GM23338 (cell line): Measurements from ENCODE around the gene YLPM1. TPM values are rescaled to one million over a fixed set of nuclear protein-coding genes. Genes with fewer than 3 reads are reported as not detected.

ENCODE experiments used
- ATAC-seq: fragments of 200-7000 bp; cut with Tn5 transposase; 3 replicates; pipeline ENCODE4 v1.9.1; 2020
- DNase-seq: peaks from one replicate; pipeline ENCODE4 v3.0.0-alpha.2; 2015; ENCODE audit warnings: low spot score
- H2AFZ ChIP-seq: fragments of 200-600 bp; sonication (generic); 2 replicates; pipeline ENCODE4 v1.8.0; 2016; ENCODE audit warnings: antibody characterized with exemption, mild to moderate bottlenecking, moderate library complexity
- H3F3A ChIP-seq: fragments of 200-600 bp; sonication (generic); replicated peaks from 2 replicates; pipeline ENCODE4 v1.8.0; 2017; ENCODE audit warnings: antibody characterized with exemption, mixed run types, low read depth
- H3K27ac ChIP-seq: fragments of 200-600 bp; sonication (generic); 2 replicates; pipeline ENCODE4 v1.6.1; 2016; ENCODE audit warnings: low read depth
- H3K27me3 ChIP-seq: fragments of 200-600 bp; sonication (generic); 2 replicates; pipeline ENCODE4 v1.8.0; 2016; ENCODE audit warnings: mild to moderate bottlenecking, mixed run types, moderate library complexity; ENCODE audit not compliant: insufficient read depth
- H3K36me3 ChIP-seq: fragments of 200-600 bp; sonication (generic); 2 replicates; pipeline ENCODE4 v1.8.0; 2016; ENCODE audit warnings: mild to moderate bottlenecking; ENCODE audit not compliant: insufficient read depth
- H3K4me1 ChIP-seq: fragments of 200-600 bp; sonication (generic); 2 replicates; pipeline ENCODE4 v1.8.0; 2016; ENCODE audit warnings: mild to moderate bottlenecking, moderate library complexity; ENCODE audit not compliant: insufficient read depth
- H3K4me2 ChIP-seq: fragments of 200-600 bp; sonication (generic); 2 replicates; pipeline ENCODE4 v1.7.1; 2017; ENCODE audit warnings: mixed run types
- H3K4me3 ChIP-seq: fragments of 200-600 bp; sonication (generic); 2 replicates; pipeline ENCODE4 v1.6.1; 2016; ENCODE audit warnings: mixed run types
- H3K79me2 ChIP-seq: fragments of 200-600 bp; sonication (generic); replicated peaks from 2 replicates; pipeline ENCODE4 v1.8.0; 2017; ENCODE audit warnings: mild to moderate bottlenecking; ENCODE audit not compliant: insufficient read depth
- H3K9me2 ChIP-seq: fragments of 200-600 bp; sonication (generic); 2 replicates; pipeline ENCODE4 v1.8.0; 2017; ENCODE audit not compliant: insufficient read depth
- H4K20me1 ChIP-seq: fragments of 200-600 bp; sonication (generic); replicated peaks from 2 replicates; pipeline ENCODE4 v1.8.0; 2017; ENCODE audit warnings: mild to moderate bottlenecking; ENCODE audit not compliant: insufficient read depth
- H3K27ac Mint-ChIP-seq: 2 replicates; pipeline ENCODE4 v1.8.0; 2020; ENCODE audit warnings: inconsistent platforms, mild to moderate bottlenecking, moderate library complexity, mixed read lengths
- H3K27me3 Mint-ChIP-seq: 3 replicates; pipeline ENCODE4 v1.8.0; 2022; ENCODE audit warnings: low read depth, mild to moderate bottlenecking, moderate library complexity, mixed read lengths, inconsistent platforms; ENCODE audit not compliant: insufficient read depth, poor library complexity
- H3K36me3 Mint-ChIP-seq: 3 replicates; pipeline ENCODE4 v1.8.0; 2021; ENCODE audit warnings: low read depth, mild to moderate bottlenecking, inconsistent platforms, moderate library complexity, mixed read lengths
- H3K4me1 Mint-ChIP-seq: 3 replicates; pipeline ENCODE4 v1.8.0; 2020; ENCODE audit warnings: mild to moderate bottlenecking, inconsistent platforms, mixed read lengths
- H3K4me3 Mint-ChIP-seq: 3 replicates; pipeline ENCODE4 v1.8.0; 2021; ENCODE audit warnings: moderate library complexity, mild to moderate bottlenecking, inconsistent platforms, mixed read lengths
- H3K9me3 Mint-ChIP-seq: 3 replicates; pipeline ENCODE4 v1.8.0; 2020; ENCODE audit warnings: moderate library complexity, mild to moderate bottlenecking, inconsistent platforms, mixed read lengths
- EZH2 ChIP-seq: fragments of 200-600 bp; sonication (generic); IDR thresholded peaks from one replicate; pipeline ENCODE4 v1.8.0; 2017; ENCODE audit warnings: antibody characterized with exemption, mild to moderate bottlenecking, low read depth; ENCODE audit not compliant: unreplicated experiment
- EZH2phosphoT487 ChIP-seq: fragments of 200-600 bp; sonication (generic); IDR thresholded peaks from one replicate; pipeline ENCODE4 v1.8.1; 2018; ENCODE audit warnings: antibody characterized with exemption; ENCODE audit not compliant: unreplicated experiment
- JUNB ChIP-seq: IDR thresholded peaks from one replicate; pipeline ENCODE4 v1.6.1; 2016; ENCODE audit warnings: antibody characterized with exemption; ENCODE audit not compliant: unreplicated experiment
- POLR2AphosphoS5 ChIP-seq: IDR thresholded peaks from 2 replicates; pipeline ENCODE4 v1.6.1; 2016; ENCODE audit warnings: antibody characterized with exemption, low read depth
- STAT1 ChIP-seq: IDR thresholded peaks from one replicate; pipeline ENCODE4 v1.6.1; 2016; ENCODE audit warnings: antibody characterized with exemption; ENCODE audit not compliant: unreplicated experiment
- ZNF114 ChIP-seq: fragments of 250-450 bp; sonication (Bioruptor Pico); IDR thresholded peaks from 2 replicates; pipeline ENCODE4 v1.5.0; 2020; ENCODE audit warnings: mild to moderate bottlenecking, moderate library complexity
- ZNF331 ChIP-seq: fragments of 250-450 bp; sonication (Bioruptor Pico); IDR thresholded peaks from 2 replicates; pipeline ENCODE4 v1.5.0; 2020; ENCODE audit warnings: low read depth, mild to moderate bottlenecking, moderate library complexity
- polyA plus RNA-seq: library from polyadenylated mRNA; unstranded; fragments of >200 nt; fragmentation: Nextera tagmentation; extraction: Ambion mirVana; gene quantifications from 2 replicates; pipeline ENCODE4 v1.2.1, GENCODE V29; 2016
- total RNA-seq: library from RNA; depleted of rRNA; stranded (reverse); fragments of >200 nt; shearing (Covaris generic); gene quantifications from 2 replicates; pipeline ENCODE4 v1.2.3, GENCODE V29; 2014
- TF ChIP-seq, protein P1 (sequence below), 2 experiments: fragments of 200-600 bp in 1 of 2; sonication (generic) in 1 of 2; conservative IDR thresholded peaks; 2 replicates each; pipeline versions ENCODE4 v1.5.1 to v1.6.1; 2016 to 2017; ENCODE audit warnings: antibody characterized with exemption in 2 of 2, low read depth in 2 of 2, mild to moderate bottlenecking in 2 of 2, moderate library complexity in 1 of 2
- TF ChIP-seq, protein P2 (sequence below): IDR thresholded peaks from one replicate; pipeline ENCODE4 v1.6.1; 2018; ENCODE audit warnings: antibody characterized with exemption; ENCODE audit not compliant: unreplicated experiment
- TF ChIP-seq, protein P3 (sequence below): IDR thresholded peaks from 2 replicates; pipeline ENCODE4 v1.6.1; 2016; ENCODE audit warnings: antibody characterized with exemption

YLPM1 gene
- total and polyA plus RNA-seq, 2 experiments from 2014 or later: 39.2 to 58.4 TPM

DNA sequence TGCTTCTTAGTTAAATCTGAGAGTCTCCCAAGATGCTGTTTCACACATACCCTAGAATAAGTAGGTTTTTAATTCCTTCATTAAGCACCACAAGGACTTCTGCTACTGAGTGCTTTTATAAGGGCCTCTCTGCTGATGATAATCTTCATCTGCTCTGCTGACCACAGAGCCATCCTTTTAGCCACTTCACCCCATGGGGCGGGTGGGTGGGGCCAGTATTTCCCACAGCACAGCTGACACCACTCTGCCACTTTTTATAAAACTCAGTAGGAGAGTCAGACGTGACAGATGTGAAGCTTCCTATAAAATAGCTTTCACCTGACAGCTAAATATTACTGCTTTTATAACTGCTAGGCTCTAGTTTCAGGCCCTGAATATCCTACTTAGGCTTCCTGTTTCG lies 29.9 kb upstream of the YLPM1 start:
- Histone ChIP-seq H3K4me2 (no peak overlapping the region), H3K27ac (no peak overlapping the region), H4K20me1 (peaks cover 6% of the 10 kb centered on the region; the same call in 1 of the 2 replicates), H3K4me1 (no peaks in the 10 kb centered on the region), H3F3A (no peaks in the 10 kb centered on the region), H3K27me3 (no peaks in the 10 kb centered on the region), H3K36me3 (peaks cover 13% of the 10 kb centered on the region; the same call in 1 of the 2 replicates), H3K79me2 (peaks cover 4% of the 10 kb centered on the region; the same call in 1 of the 2 replicates), H3K9me2 (no peaks in the 10 kb centered on the region), H2AFZ (no peak overlapping the region), H3K4me3 (no peak overlapping the region)
- DNase-seq (no peak), ATAC-seq (no peak)
- Mint-ChIP-seq H3K27ac (no peak overlapping the region), H3K4me3 (no peak overlapping the region), H3K9me3 (no peaks in the 10 kb centered on the region), H3K27me3 (no peaks in the 10 kb centered on the region), H3K4me1 (no peaks in the 10 kb centered on the region), H3K36me3 (peaks cover 34% of the 10 kb centered on the region)
- no peak for TF ChIP-seq POLR2AphosphoS5
- TF ChIP-seq ZNF114 (CRISPR knock-in tag): no peak
- TF ChIP-seq, protein P1, sequence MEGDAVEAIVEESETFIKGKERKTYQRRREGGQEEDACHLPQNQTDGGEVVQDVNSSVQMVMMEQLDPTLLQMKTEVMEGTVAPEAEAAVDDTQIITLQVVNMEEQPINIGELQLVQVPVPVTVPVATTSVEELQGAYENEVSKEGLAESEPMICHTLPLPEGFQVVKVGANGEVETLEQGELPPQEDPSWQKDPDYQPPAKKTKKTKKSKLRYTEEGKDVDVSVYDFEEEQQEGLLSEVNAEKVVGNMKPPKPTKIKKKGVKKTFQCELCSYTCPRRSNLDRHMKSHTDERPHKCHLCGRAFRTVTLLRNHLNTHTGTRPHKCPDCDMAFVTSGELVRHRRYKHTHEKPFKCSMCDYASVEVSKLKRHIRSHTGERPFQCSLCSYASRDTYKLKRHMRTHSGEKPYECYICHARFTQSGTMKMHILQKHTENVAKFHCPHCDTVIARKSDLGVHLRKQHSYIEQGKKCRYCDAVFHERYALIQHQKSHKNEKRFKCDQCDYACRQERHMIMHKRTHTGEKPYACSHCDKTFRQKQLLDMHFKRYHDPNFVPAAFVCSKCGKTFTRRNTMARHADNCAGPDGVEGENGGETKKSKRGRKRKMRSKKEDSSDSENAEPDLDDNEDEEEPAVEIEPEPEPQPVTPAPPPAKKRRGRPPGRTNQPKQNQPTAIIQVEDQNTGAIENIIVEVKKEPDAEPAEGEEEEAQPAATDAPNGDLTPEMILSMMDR (conservative IDR thresholded peaks at IDR 0.05; ENCODE audit: low read depth in 2 of 2): no peak
- TF ChIP-seq STAT1: no peak
- TF ChIP-seq, protein P2, sequence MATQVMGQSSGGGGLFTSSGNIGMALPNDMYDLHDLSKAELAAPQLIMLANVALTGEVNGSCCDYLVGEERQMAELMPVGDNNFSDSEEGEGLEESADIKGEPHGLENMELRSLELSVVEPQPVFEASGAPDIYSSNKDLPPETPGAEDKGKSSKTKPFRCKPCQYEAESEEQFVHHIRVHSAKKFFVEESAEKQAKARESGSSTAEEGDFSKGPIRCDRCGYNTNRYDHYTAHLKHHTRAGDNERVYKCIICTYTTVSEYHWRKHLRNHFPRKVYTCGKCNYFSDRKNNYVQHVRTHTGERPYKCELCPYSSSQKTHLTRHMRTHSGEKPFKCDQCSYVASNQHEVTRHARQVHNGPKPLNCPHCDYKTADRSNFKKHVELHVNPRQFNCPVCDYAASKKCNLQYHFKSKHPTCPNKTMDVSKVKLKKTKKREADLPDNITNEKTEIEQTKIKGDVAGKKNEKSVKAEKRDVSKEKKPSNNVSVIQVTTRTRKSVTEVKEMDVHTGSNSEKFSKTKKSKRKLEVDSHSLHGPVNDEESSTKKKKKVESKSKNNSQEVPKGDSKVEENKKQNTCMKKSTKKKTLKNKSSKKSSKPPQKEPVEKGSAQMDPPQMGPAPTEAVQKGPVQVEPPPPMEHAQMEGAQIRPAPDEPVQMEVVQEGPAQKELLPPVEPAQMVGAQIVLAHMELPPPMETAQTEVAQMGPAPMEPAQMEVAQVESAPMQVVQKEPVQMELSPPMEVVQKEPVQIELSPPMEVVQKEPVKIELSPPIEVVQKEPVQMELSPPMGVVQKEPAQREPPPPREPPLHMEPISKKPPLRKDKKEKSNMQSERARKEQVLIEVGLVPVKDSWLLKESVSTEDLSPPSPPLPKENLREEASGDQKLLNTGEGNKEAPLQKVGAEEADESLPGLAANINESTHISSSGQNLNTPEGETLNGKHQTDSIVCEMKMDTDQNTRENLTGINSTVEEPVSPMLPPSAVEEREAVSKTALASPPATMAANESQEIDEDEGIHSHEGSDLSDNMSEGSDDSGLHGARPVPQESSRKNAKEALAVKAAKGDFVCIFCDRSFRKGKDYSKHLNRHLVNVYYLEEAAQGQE: no peak
- no peak for TF ChIP-seq JUNB
- no peak for TF ChIP-seq EZH2phosphoT487
- TF ChIP-seq, protein P3, sequence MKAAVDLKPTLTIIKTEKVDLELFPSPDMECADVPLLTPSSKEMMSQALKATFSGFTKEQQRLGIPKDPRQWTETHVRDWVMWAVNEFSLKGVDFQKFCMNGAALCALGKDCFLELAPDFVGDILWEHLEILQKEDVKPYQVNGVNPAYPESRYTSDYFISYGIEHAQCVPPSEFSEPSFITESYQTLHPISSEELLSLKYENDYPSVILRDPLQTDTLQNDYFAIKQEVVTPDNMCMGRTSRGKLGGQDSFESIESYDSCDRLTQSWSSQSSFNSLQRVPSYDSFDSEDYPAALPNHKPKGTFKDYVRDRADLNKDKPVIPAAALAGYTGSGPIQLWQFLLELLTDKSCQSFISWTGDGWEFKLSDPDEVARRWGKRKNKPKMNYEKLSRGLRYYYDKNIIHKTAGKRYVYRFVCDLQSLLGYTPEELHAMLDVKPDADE: no peak
- no peak for TF ChIP-seq EZH2

DNA sequence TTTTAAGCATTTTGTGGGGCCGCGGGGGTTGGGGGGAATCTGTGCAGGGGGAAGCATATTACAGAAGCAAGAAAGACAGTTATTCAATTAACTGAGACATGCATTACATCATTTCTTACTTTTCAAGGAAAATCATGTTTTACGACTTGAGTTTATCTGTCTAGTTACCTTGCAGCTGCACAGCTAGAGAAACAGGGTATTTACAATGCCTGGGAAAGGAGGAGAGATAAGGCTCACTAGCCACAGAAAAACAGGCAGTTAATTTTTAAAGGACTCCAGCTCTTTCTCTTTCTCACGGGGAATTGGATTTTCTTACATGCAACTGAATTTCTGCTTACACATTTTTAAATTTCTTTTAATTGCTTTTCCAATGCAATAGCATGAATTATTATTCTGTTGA lies 28.0 kb upstream of the YLPM1 start:
- Mint-ChIP-seq H3K36me3 (peaks cover 38% of the 10 kb centered on the region), H3K4me3 (no peak overlapping the region), H3K27ac (no peak overlapping the region), H3K4me1 (no peaks in the 10 kb centered on the region), H3K27me3 (peaks cover 2% of the 10 kb centered on the region), H3K9me3 (no peaks in the 10 kb centered on the region)
- H2AFZ ChIP-seq: no peak overlapping the region
- H3K4me3 ChIP-seq: no peak overlapping the region
- 0 out of 2 replicates have a peak, but pooled peaks cover 1% of the 10 kb centered on the region for H4K20me1 ChIP-seq
- no peaks in the 10 kb centered on the region for H3K9me2 ChIP-seq
- H3K79me2 ChIP-seq: no peaks in the 10 kb centered on the region
- no peak overlapping the region for H3K4me2 ChIP-seq
- H3K27ac ChIP-seq: no peak overlapping the region
- H3F3A ChIP-seq: no peaks in the 10 kb centered on the region
- H3K4me1 ChIP-seq: no peaks in the 10 kb centered on the region
- H3K27me3 ChIP-seq: no peaks in the 10 kb centered on the region
- peaks cover 13% of the 10 kb centered on the region; the same call in 1 of the 2 replicates for H3K36me3 ChIP-seq
- no peak for DNase-seq
- ATAC-seq: no peak
- TF ChIP-seq, protein P1 (conservative IDR thresholded peaks at IDR 0.05; ENCODE audit: low read depth in 2 of 2): no peak
- TF ChIP-seq, protein P2: no peak
- no peak for TF ChIP-seq EZH2phosphoT487
- TF ChIP-seq POLR2AphosphoS5: no peak
- TF ChIP-seq JUNB: no peak
- no peak for TF ChIP-seq ZNF331
